Right atrium auricular region (tissue), 2 donors: ENCODE results near the gene ERC2. TPM values are rescaled to one million over a fixed set of nuclear protein-coding genes. Genes with fewer than 3 reads are reported as not detected.

Experiments
- DNase-seq: peaks from one replicate; pipeline ENCODE4 v3.0.0-alpha.2; 2019; ENCODE audit warnings: low spot score
- H3K27ac ChIP-seq, 2 donors: fragments of 200-600 bp; sonication (generic); 1 replicate in 1 of 2; 2 replicates in 1 of 2; pipeline ENCODE4 v1.5.1; 2016 to 2019
- H3K27me3 ChIP-seq, 2 donors: fragments of 200-600 bp; sonication (generic); one replicate each; pipeline versions ENCODE4 v1.5.1 to v1.6.0; 2017 to 2019
- H3K36me3 ChIP-seq: fragments of 200-600 bp; sonication (generic); one replicate; pipeline ENCODE4 v1.5.1; 2016
- H3K4me1 ChIP-seq, 2 donors: fragments of 200-600 bp; sonication (generic); one replicate each; pipeline versions ENCODE4 v1.5.1 to v1.6.0; 2017 to 2019
- H3K4me3 ChIP-seq, 2 donors: fragments of 200-600 bp; sonication (generic); 1 replicate in 1 of 2; 2 replicates in 1 of 2; pipeline ENCODE4 v1.5.1; 2017 to 2019; ENCODE audit warnings: mild to moderate bottlenecking in 1 of 2, moderate library complexity in 1 of 2
- H3K9me3 ChIP-seq, 2 donors: fragments of 200-600 bp; sonication (generic); one replicate each; pipeline ENCODE4 v1.5.1; 2019
- total RNA-seq, 2 donors: library from RNA; depleted of rRNA; stranded (reverse); fragments of >200 nt; gene quantifications; one replicate each; pipeline ENCODE4 v1.1.0, GENCODE V29; 2016
- TF ChIP-seq, protein P1 (sequence below), 2 donors: fragments of 200-600 bp; sonication (generic); IDR thresholded peaks; one replicate each; pipeline ENCODE4 v1.5.1; 2019; ENCODE audit warnings: antibody characterized with exemption in 2 of 2

ERC2 gene
- total RNA-seq, 2 donors from 2014 or later = 2.9 to 4.0 TPM

DNA sequence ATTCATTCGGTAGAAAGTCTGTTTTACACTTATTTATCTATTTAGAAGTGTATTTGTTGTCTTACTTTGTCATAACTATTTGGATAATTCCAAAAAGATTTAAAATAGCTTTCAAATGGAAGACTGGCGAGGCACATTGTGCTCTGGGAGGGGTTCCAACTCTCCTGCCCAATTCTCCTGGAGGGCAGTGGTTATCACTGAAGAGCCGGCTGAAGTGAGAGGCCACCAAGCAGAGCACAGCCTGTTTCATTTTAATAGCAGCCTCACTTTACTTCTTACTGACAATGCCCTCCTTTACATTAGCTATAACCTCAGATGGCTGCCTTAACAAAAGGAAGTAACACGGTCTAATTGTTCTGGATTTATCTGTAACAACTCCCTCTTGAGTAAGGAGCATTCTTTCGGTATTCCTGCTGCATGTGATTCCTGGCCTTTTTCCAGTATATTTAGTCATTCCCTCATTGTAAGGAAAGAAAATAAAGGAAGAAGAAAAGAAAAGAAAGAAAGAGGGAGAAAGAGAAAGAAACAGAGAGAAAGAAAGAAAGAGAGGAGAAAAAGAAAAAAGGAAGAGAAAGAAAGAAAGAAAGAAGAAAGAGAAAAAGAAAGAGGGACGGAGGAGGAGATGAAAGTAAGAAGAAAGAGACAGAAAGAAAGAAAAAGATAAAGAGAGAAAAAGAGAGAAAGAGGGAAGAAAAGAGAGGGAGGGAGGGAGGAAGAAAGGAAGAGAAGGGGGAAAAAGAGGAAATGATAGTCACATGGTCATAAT is 641.4 kb downstream of the ERC2 start:
- Histone ChIP-seq H3K27ac (no peak overlapping the region), H3K4me1 (peaks cover 0 to 9% of the 10 kb centered on the region in 2 donors), H3K4me3 (no peak overlapping the region), H3K27me3 (no peaks in the 10 kb centered on the region), H3K36me3 (no peaks in the 10 kb centered on the region), H3K9me3 (no peaks in the 10 kb centered on the region)
- TF ChIP-seq, protein P1, sequence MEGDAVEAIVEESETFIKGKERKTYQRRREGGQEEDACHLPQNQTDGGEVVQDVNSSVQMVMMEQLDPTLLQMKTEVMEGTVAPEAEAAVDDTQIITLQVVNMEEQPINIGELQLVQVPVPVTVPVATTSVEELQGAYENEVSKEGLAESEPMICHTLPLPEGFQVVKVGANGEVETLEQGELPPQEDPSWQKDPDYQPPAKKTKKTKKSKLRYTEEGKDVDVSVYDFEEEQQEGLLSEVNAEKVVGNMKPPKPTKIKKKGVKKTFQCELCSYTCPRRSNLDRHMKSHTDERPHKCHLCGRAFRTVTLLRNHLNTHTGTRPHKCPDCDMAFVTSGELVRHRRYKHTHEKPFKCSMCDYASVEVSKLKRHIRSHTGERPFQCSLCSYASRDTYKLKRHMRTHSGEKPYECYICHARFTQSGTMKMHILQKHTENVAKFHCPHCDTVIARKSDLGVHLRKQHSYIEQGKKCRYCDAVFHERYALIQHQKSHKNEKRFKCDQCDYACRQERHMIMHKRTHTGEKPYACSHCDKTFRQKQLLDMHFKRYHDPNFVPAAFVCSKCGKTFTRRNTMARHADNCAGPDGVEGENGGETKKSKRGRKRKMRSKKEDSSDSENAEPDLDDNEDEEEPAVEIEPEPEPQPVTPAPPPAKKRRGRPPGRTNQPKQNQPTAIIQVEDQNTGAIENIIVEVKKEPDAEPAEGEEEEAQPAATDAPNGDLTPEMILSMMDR (IDR thresholded peaks at IDR 0.05) = no peak
- no peak for DNase-seq

- no peak overlapping the region for H3K27ac ChIP-seq
- TF ChIP-seq, protein P1 (IDR thresholded peaks at IDR 0.05) = no peak
- no peak for DNase-seq
Observed at GRCh38 chr3:55826097-55826496, 642.2 kb downstream of the ERC2 start.

DNA sequence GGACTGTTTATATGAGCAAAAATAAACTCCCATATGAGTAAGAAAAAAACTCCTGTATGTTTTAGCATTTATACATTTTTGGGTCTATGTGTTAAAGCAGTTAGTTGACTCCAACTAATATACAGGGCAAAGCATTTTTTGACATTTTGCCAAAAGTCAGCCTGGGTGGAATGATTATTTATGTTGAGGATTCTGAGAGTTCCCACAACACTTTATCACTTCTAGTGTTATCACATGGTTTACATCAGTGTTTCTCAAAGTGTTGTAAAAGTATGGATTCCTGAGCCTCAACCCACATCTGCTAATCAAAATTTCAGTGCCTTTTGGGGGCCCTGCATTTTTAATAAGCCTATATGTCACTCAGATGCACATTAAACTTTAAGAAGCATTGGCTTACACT is 643.9 kb downstream of the ERC2 start:
- DNase-seq = no peak
- Histone ChIP-seq H3K27ac (no peak overlapping the region), H3K36me3 (no peaks in the 10 kb centered on the region), H3K9me3 (no peaks in the 10 kb centered on the region), H3K27me3 (no peaks in the 10 kb centered on the region), H3K4me3 (no peak overlapping the region), H3K4me1 (peaks cover 0 to 9% of the 10 kb centered on the region in 2 donors)
- TF ChIP-seq, protein P1 (IDR thresholded peaks at IDR 0.05) = no peak

More at GRCh38 chr3:55826097-55826496, 642.2 kb downstream of the ERC2 start:
- no peaks in the 10 kb centered on the region for H3K27me3 ChIP-seq
- H3K9me3 ChIP-seq = no peaks in the 10 kb centered on the region
- H3K4me3 ChIP-seq = no peak overlapping the region
- peaks cover 0 to 9% of the 10 kb centered on the region in 2 donors for H3K4me1 ChIP-seq
- H3K36me3 ChIP-seq = no peaks in the 10 kb centered on the region

GRCh38 chr3:55823829-55824228 is 644.4 kb downstream of the ERC2 start:
- no peak overlapping the region for H3K4me3 ChIP-seq
- H3K27ac ChIP-seq = no peak overlapping the region
- DNase-seq = no peak
- no peaks in the 10 kb centered on the region for H3K27me3 ChIP-seq
- TF ChIP-seq, protein P1 (IDR thresholded peaks at IDR 0.05) = no peak
- H3K4me1 ChIP-seq = peaks cover 0 to 9% of the 10 kb centered on the region in 2 donors
- H3K9me3 ChIP-seq = no peaks in the 10 kb centered on the region
- H3K36me3 ChIP-seq = no peaks in the 10 kb centered on the region

DNA sequence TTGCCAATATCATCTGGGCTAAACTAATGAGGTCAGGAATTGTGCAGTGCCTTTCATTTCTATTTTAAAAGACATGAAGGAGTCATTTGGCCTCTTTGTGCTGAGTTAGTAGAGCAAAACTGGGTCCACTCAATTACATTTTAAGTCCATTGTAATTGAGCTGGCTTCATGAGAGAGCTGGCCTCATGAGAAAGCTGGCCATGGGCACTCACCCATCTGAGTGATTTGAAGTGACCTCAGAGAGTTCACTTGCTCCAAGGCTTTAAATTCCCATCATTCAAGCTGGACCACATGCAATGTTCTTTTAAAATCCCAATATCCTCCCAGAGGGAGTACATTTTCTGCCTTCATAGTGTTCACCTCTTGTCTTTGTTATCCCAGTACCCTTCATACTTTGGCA is 645.3 kb downstream of the ERC2 start:
- H3K4me1 ChIP-seq = peaks cover 0 to 9% of the 10 kb centered on the region in 2 donors
- no peak for DNase-seq
- no peaks in the 10 kb centered on the region for H3K36me3 ChIP-seq
- no peak overlapping the region for H3K27ac ChIP-seq
- TF ChIP-seq, protein P1 (IDR thresholded peaks at IDR 0.05) = no peak
- no peak overlapping the region for H3K4me3 ChIP-seq
- no peaks in the 10 kb centered on the region for H3K27me3 ChIP-seq
- H3K9me3 ChIP-seq = no peaks in the 10 kb centered on the region

- TF ChIP-seq, protein P1 (IDR thresholded peaks at IDR 0.05) = no peak
- H3K27me3 ChIP-seq = no peaks in the 10 kb centered on the region
- no peaks in the 10 kb centered on the region for H3K4me1 ChIP-seq
- DNase-seq = no peak
- H3K9me3 ChIP-seq = no peaks in the 10 kb centered on the region
- no peak overlapping the region for H3K27ac ChIP-seq
- H3K4me3 ChIP-seq = no peak overlapping the region
- no peaks in the 10 kb centered on the region for H3K36me3 ChIP-seq
Observed at GRCh38 chr3:55819005-55819404, 649.3 kb downstream of the ERC2 start.
